GM15510 (cell line): Measurements from ENCODE around the gene DBX2.

Source experiments
- POLR2A ChIP-seq: IDR thresholded peaks from 3 replicates; pipeline ENCODE4 v1.6.1; 2011; ENCODE audit warnings: borderline replicate concordance; ENCODE audit not compliant: insufficient read length; ENCODE audit errors: extremely low read depth

The DBX2 gene

GRCh38 chr12:45039757-45040156 is 11.1 kb downstream of the DBX2 start:
- TF ChIP-seq POLR2A: no peak

GRCh38 chr12:45034861-45035265 is 16.0 kb downstream of the DBX2 start:
- TF ChIP-seq POLR2A: no peak

- TF ChIP-seq POLR2A: no peak
Measured at GRCh38 chr12:45017916-45018315, 33.0 kb downstream of the DBX2 start.

- TF ChIP-seq POLR2A: no peak
Measured at GRCh38 chr12:45014396-45014795, 36.5 kb downstream of the DBX2 start.

- no peak for TF ChIP-seq POLR2A
Measured at GRCh38 chr12:45012749-45013148, 38.1 kb downstream of the DBX2 start.

GRCh38 chr12:45010059-45010458 is 40.8 kb downstream of the DBX2 start:
- TF ChIP-seq POLR2A: no peak

DNA sequence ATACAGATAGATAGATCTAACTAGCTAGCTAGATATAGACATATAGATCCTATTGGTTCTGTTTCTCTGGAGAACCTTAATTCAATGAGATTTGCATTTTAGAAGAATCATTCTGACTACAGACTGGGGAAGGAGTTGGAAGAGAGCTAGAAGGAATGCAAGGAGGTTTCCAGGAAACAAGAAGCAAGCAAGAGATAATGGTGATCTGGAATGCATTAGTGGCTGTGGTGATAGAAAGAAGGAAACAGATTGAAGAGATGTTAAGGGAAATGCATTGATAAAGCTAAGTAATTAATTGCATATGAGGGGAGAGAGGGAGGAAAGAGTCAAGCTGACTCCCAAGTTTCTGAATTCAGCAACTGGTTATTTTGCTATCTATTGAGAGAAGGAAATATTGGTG is 42.7 kb downstream of the DBX2 start:
- no peak for TF ChIP-seq POLR2A

DNA sequence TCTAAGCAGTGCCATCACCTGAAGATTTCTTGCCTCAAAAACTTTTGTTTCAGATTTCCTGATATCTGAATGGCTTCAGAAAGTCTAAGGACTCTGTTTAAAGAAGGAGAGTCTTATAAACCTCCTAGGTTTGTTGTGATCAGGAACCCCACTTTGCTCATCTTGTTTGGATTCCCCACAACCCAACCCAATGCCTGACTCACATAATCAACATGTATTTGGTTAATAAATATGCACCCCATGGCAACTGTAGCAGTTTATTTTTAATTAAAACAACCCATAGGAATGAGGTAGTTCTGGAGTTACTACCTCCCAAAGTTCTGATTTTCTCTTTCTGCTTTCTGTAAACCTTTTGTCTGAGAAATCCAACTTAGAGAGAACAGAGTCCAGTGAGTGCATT is 51.5 kb downstream of the DBX2 start:
- TF ChIP-seq POLR2A: no peak

DNA sequence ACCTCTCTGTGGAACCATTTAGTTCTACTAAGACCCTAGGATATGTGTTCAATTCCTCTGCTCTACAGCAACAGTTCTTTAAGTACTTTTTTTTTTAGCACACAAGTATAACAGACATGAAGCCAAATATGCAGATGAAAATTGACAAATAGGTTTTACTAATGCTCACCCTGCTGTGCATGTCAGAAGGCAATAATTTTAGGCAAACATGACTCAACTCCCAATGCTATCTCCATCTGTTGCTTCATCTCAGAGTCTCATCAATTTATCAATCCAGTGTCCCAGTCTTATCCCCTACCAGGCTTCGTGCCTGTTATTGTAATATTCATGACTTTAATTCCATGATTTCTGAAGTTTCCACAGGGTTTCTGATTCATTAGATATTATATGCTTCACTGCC is 57.7 kb downstream of the DBX2 start:
- TF ChIP-seq POLR2A: no peak

DNA sequence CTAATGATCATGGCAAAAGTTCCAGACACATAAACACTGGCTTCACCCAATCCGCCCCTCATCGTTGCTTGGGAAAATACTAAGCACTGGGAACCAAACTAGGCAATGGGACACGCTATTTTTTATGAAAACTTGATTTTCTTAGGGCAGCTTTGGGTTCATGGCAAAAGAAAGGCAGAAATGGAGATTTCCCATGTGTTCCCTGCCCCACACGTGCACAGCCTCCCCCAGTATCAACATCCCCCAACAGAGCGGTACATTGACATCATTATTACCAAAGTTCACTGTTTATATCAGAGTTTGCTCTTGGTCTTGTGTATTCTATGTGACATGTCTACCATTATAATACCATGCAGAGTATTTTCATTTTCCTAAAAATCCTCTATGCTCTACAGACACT is 71.0 kb downstream of the DBX2 start:
- TF ChIP-seq POLR2A: no peak

DNA sequence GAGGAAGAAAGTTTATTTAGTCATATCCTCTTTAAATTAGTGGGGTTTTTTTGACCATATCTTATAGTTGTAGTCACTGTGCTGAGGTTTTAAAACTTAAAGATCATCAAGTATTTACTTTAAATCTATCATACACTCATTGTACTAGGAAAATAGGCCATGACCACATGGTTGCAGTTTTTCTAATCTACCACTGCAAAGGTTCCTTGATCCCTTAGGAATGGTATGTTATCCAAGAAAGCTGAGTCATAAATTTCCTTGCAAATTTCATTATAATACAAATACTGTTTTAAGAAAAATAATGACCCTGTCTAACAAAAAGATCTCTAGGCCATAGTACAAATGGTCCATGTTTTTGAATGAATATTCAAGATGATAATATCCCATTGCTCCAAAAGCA is 74.7 kb downstream of the DBX2 start:
- TF ChIP-seq POLR2A: no peak

DNA sequence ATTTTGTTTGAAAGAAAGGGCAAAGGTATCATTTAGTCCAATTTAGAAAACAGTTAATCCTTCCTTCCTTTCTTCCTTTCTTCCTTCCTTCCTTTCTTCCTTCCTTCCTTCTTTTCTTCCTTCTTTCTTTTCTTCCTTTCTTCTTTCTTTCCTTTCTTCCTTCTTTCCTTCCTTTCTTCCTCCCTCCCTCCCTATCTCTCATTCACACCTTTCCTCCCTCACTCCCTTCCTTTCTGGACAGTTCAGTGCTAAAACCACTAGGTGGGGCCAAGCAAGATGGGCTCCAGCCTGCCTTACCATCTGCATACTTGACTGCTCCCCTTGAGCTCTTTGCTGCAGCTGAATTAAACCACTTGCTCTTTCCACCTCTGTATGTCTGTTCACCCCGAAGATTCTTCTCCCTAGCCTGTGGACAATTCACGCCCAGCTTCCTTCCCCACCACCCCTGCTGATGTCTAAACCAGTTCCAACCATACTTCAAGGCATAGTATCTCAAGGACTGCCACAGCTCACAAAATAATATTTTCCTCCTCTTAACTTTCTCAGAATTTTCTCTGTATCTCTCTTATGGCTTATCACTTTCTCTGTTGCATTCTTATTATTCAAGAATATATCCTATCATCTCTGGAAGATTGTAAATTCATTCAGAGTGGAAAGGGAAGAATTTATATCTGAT is 78.0 kb downstream of the DBX2 start:
- no peak for TF ChIP-seq POLR2A

DNA sequence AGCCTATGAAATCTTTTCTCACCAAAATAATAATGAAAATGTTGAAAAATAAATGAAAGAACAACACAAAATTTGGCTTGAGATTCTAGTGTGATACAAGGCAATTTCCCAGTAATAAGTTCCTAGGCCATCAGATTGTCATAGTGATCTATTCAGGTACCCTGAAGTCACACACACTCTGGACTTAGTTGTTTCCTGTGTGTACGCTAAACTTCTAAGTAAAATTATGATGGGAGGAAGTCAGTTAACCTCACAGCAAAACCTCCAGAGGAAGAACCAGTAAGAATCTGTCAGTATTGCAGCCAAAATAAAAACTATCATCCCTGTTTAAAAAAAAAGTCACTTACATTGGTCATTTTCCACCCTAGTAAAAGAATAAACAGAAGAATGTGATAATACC is 81.9 kb downstream of the DBX2 start:
- no peak for TF ChIP-seq POLR2A
